Measurements from ENCODE around the gene KIZ.

- TF ChIP-seq POLR2A (IDR thresholded peaks at IDR 0.05; ENCODE audit: low read length) (no peak), GATA1 (IDR thresholded peaks at IDR 0.05; ENCODE audit: low read depth, low read length) (no peak)
Measured at GRCh38 chr20:21100578-21101452, 25.1 kb upstream of the KIZ start.
